GM23338 (cell line): Measurements from ENCODE around the gene TIMM17A. TPM values are rescaled to one million over a fixed set of nuclear protein-coding genes. Genes with fewer than 3 reads are reported as not detected.

Source experiments
- ATAC-seq: fragments of 200-7000 bp; cut with Tn5 transposase; 3 replicates; pipeline ENCODE4 v1.9.1; 2020
- DNase-seq: peaks from one replicate; pipeline ENCODE4 v3.0.0-alpha.2; 2015; ENCODE audit warnings: low spot score
- H2AFZ ChIP-seq: fragments of 200-600 bp; sonication (generic); 2 replicates; pipeline ENCODE4 v1.8.0; 2016; ENCODE audit warnings: antibody characterized with exemption, mild to moderate bottlenecking, moderate library complexity
- H3F3A ChIP-seq: fragments of 200-600 bp; sonication (generic); replicated peaks from 2 replicates; pipeline ENCODE4 v1.8.0; 2017; ENCODE audit warnings: antibody characterized with exemption, mixed run types, low read depth
- H3K27ac ChIP-seq: fragments of 200-600 bp; sonication (generic); 2 replicates; pipeline ENCODE4 v1.6.1; 2016; ENCODE audit warnings: low read depth
- H3K27me3 ChIP-seq: fragments of 200-600 bp; sonication (generic); 2 replicates; pipeline ENCODE4 v1.8.0; 2016; ENCODE audit warnings: mild to moderate bottlenecking, mixed run types, moderate library complexity; ENCODE audit not compliant: insufficient read depth
- H3K36me3 ChIP-seq: fragments of 200-600 bp; sonication (generic); 2 replicates; pipeline ENCODE4 v1.8.0; 2016; ENCODE audit warnings: mild to moderate bottlenecking; ENCODE audit not compliant: insufficient read depth
- H3K4me1 ChIP-seq: fragments of 200-600 bp; sonication (generic); 2 replicates; pipeline ENCODE4 v1.8.0; 2016; ENCODE audit warnings: mild to moderate bottlenecking, moderate library complexity; ENCODE audit not compliant: insufficient read depth
- H3K4me2 ChIP-seq: fragments of 200-600 bp; sonication (generic); 2 replicates; pipeline ENCODE4 v1.7.1; 2017; ENCODE audit warnings: mixed run types
- H3K4me3 ChIP-seq: fragments of 200-600 bp; sonication (generic); 2 replicates; pipeline ENCODE4 v1.6.1; 2016; ENCODE audit warnings: mixed run types
- H3K79me2 ChIP-seq: fragments of 200-600 bp; sonication (generic); replicated peaks from 2 replicates; pipeline ENCODE4 v1.8.0; 2017; ENCODE audit warnings: mild to moderate bottlenecking; ENCODE audit not compliant: insufficient read depth
- H3K9me2 ChIP-seq: fragments of 200-600 bp; sonication (generic); 2 replicates; pipeline ENCODE4 v1.8.0; 2017; ENCODE audit not compliant: insufficient read depth
- H4K20me1 ChIP-seq: fragments of 200-600 bp; sonication (generic); replicated peaks from 2 replicates; pipeline ENCODE4 v1.8.0; 2017; ENCODE audit warnings: mild to moderate bottlenecking; ENCODE audit not compliant: insufficient read depth
- H3K27ac Mint-ChIP-seq: 2 replicates; pipeline ENCODE4 v1.8.0; 2020; ENCODE audit warnings: inconsistent platforms, mild to moderate bottlenecking, moderate library complexity, mixed read lengths
- H3K27me3 Mint-ChIP-seq: 3 replicates; pipeline ENCODE4 v1.8.0; 2022; ENCODE audit warnings: low read depth, mild to moderate bottlenecking, moderate library complexity, mixed read lengths, inconsistent platforms; ENCODE audit not compliant: insufficient read depth, poor library complexity
- H3K36me3 Mint-ChIP-seq: 3 replicates; pipeline ENCODE4 v1.8.0; 2021; ENCODE audit warnings: low read depth, mild to moderate bottlenecking, inconsistent platforms, moderate library complexity, mixed read lengths
- H3K4me1 Mint-ChIP-seq: 3 replicates; pipeline ENCODE4 v1.8.0; 2020; ENCODE audit warnings: mild to moderate bottlenecking, inconsistent platforms, mixed read lengths
- H3K4me3 Mint-ChIP-seq: 3 replicates; pipeline ENCODE4 v1.8.0; 2021; ENCODE audit warnings: moderate library complexity, mild to moderate bottlenecking, inconsistent platforms, mixed read lengths
- H3K9me3 Mint-ChIP-seq: 3 replicates; pipeline ENCODE4 v1.8.0; 2020; ENCODE audit warnings: moderate library complexity, mild to moderate bottlenecking, inconsistent platforms, mixed read lengths
- CREB1 ChIP-seq: fragments of 250-450 bp; sonication (Bioruptor Pico); IDR thresholded peaks from 2 replicates; pipeline ENCODE4 v1.5.0; 2020; ENCODE audit warnings: low read depth, mild to moderate bottlenecking, moderate library complexity
- EZH2phosphoT487 ChIP-seq: fragments of 200-600 bp; sonication (generic); IDR thresholded peaks from one replicate; pipeline ENCODE4 v1.8.1; 2018; ENCODE audit warnings: antibody characterized with exemption; ENCODE audit not compliant: unreplicated experiment
- POLR2AphosphoS5 ChIP-seq: IDR thresholded peaks from 2 replicates; pipeline ENCODE4 v1.6.1; 2016; ENCODE audit warnings: antibody characterized with exemption, low read depth
- ZNF114 ChIP-seq: fragments of 250-450 bp; sonication (Bioruptor Pico); IDR thresholded peaks from 2 replicates; pipeline ENCODE4 v1.5.0; 2020; ENCODE audit warnings: mild to moderate bottlenecking, moderate library complexity
- ZNF331 ChIP-seq: fragments of 250-450 bp; sonication (Bioruptor Pico); IDR thresholded peaks from 2 replicates; pipeline ENCODE4 v1.5.0; 2020; ENCODE audit warnings: low read depth, mild to moderate bottlenecking, moderate library complexity
- polyA plus RNA-seq: library from polyadenylated mRNA; unstranded; fragments of >200 nt; fragmentation: Nextera tagmentation; extraction: Ambion mirVana; gene quantifications from 2 replicates; pipeline ENCODE4 v1.2.1, GENCODE V29; 2016
- total RNA-seq: library from RNA; depleted of rRNA; stranded (reverse); fragments of >200 nt; shearing (Covaris generic); gene quantifications from 2 replicates; pipeline ENCODE4 v1.2.3, GENCODE V29; 2014
- TF ChIP-seq, protein P1 (sequence below): IDR thresholded peaks from one replicate; pipeline ENCODE4 v1.6.1; 2018; ENCODE audit warnings: antibody characterized with exemption; ENCODE audit not compliant: unreplicated experiment
- TF ChIP-seq, protein P2 (sequence below): IDR thresholded peaks from 2 replicates; pipeline ENCODE4 v1.6.1; 2016; ENCODE audit warnings: antibody characterized with exemption
- TF ChIP-seq, protein P3 (sequence below): fragments of 250-450 bp; sonication (Bioruptor Pico); IDR thresholded peaks from 2 replicates; pipeline ENCODE4 v1.5.0; 2020; ENCODE audit warnings: mild to moderate bottlenecking, moderate library complexity

The TIMM17A gene
- total and polyA plus RNA-seq, 2 experiments from 2014 or later, result 38.5 to 60.0 TPM

GRCh38 chr1:201942129-201942495 lies 13.2 kb upstream of the TIMM17A start:
- peaks cover 4% of the 10 kb centered on the region; the same call in 1 of the 2 replicates for H3K4me1 ChIP-seq
- no peaks in the 10 kb centered on the region for H3K9me2 ChIP-seq
- no peaks in the 10 kb centered on the region for H3K36me3 ChIP-seq
- H3K27me3 ChIP-seq, result peaks cover 5% of the 10 kb centered on the region
- TF ChIP-seq, protein P1, sequence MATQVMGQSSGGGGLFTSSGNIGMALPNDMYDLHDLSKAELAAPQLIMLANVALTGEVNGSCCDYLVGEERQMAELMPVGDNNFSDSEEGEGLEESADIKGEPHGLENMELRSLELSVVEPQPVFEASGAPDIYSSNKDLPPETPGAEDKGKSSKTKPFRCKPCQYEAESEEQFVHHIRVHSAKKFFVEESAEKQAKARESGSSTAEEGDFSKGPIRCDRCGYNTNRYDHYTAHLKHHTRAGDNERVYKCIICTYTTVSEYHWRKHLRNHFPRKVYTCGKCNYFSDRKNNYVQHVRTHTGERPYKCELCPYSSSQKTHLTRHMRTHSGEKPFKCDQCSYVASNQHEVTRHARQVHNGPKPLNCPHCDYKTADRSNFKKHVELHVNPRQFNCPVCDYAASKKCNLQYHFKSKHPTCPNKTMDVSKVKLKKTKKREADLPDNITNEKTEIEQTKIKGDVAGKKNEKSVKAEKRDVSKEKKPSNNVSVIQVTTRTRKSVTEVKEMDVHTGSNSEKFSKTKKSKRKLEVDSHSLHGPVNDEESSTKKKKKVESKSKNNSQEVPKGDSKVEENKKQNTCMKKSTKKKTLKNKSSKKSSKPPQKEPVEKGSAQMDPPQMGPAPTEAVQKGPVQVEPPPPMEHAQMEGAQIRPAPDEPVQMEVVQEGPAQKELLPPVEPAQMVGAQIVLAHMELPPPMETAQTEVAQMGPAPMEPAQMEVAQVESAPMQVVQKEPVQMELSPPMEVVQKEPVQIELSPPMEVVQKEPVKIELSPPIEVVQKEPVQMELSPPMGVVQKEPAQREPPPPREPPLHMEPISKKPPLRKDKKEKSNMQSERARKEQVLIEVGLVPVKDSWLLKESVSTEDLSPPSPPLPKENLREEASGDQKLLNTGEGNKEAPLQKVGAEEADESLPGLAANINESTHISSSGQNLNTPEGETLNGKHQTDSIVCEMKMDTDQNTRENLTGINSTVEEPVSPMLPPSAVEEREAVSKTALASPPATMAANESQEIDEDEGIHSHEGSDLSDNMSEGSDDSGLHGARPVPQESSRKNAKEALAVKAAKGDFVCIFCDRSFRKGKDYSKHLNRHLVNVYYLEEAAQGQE, result peak; percentile 4
- no peak for TF ChIP-seq CREB1 (CRISPR knock-in tag)
- TF ChIP-seq, protein P2, sequence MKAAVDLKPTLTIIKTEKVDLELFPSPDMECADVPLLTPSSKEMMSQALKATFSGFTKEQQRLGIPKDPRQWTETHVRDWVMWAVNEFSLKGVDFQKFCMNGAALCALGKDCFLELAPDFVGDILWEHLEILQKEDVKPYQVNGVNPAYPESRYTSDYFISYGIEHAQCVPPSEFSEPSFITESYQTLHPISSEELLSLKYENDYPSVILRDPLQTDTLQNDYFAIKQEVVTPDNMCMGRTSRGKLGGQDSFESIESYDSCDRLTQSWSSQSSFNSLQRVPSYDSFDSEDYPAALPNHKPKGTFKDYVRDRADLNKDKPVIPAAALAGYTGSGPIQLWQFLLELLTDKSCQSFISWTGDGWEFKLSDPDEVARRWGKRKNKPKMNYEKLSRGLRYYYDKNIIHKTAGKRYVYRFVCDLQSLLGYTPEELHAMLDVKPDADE, result no peak
- DNase-seq (no peak), ATAC-seq (no peak)
- H3F3A ChIP-seq, result peaks cover 8% of the 10 kb centered on the region; the same call in 1 of the 2 replicates
- H3K4me3 ChIP-seq, result no peak overlapping the region
- peak overlapping the region; percentile 71; the same call in 1 of the 2 replicates for H3K27ac ChIP-seq
- Mint-ChIP-seq H3K9me3 (no peaks in the 10 kb centered on the region), H3K4me1 (peaks cover 33% of the 10 kb centered on the region), H3K27ac (peak overlapping the region; percentile 98), H3K36me3 (no peaks in the 10 kb centered on the region), H3K4me3 (peak overlapping the region; percentile 68), H3K27me3 (peaks cover 13% of the 10 kb centered on the region)
- H4K20me1 ChIP-seq, result no peaks in the 10 kb centered on the region
- H2AFZ ChIP-seq, result peak overlapping the region; percentile 43; the same call in 1 of the 2 replicates
- no peaks in the 10 kb centered on the region for H3K79me2 ChIP-seq
- peak overlapping the region; percentile 53; the same call in 1 of the 2 replicates for H3K4me2 ChIP-seq

GRCh38 chr1:201944002-201944401 lies 11.3 kb upstream of the TIMM17A start:
- Histone ChIP-seq H3K27me3 (peaks cover 18% of the 10 kb centered on the region), H3F3A (peaks cover 8% of the 10 kb centered on the region; the same call in 1 of the 2 replicates), H4K20me1 (no peaks in the 10 kb centered on the region), H3K4me3 (no peak overlapping the region), H3K36me3 (no peaks in the 10 kb centered on the region), H3K4me1 (peaks cover 4% of the 10 kb centered on the region; the same call in 1 of the 2 replicates), H3K27ac (no peak overlapping the region), H2AFZ (no peak overlapping the region), H3K79me2 (no peaks in the 10 kb centered on the region), H3K4me2 (no peak overlapping the region), H3K9me2 (no peaks in the 10 kb centered on the region)
- Mint-ChIP-seq H3K4me3 (no peak overlapping the region), H3K9me3 (no peaks in the 10 kb centered on the region), H3K27me3 (peaks cover 22% of the 10 kb centered on the region), H3K27ac (no peak overlapping the region), H3K36me3 (no peaks in the 10 kb centered on the region), H3K4me1 (peaks cover 35% of the 10 kb centered on the region)
- DNase-seq (no peak), ATAC-seq (no peak)
- TF ChIP-seq, protein P3, sequence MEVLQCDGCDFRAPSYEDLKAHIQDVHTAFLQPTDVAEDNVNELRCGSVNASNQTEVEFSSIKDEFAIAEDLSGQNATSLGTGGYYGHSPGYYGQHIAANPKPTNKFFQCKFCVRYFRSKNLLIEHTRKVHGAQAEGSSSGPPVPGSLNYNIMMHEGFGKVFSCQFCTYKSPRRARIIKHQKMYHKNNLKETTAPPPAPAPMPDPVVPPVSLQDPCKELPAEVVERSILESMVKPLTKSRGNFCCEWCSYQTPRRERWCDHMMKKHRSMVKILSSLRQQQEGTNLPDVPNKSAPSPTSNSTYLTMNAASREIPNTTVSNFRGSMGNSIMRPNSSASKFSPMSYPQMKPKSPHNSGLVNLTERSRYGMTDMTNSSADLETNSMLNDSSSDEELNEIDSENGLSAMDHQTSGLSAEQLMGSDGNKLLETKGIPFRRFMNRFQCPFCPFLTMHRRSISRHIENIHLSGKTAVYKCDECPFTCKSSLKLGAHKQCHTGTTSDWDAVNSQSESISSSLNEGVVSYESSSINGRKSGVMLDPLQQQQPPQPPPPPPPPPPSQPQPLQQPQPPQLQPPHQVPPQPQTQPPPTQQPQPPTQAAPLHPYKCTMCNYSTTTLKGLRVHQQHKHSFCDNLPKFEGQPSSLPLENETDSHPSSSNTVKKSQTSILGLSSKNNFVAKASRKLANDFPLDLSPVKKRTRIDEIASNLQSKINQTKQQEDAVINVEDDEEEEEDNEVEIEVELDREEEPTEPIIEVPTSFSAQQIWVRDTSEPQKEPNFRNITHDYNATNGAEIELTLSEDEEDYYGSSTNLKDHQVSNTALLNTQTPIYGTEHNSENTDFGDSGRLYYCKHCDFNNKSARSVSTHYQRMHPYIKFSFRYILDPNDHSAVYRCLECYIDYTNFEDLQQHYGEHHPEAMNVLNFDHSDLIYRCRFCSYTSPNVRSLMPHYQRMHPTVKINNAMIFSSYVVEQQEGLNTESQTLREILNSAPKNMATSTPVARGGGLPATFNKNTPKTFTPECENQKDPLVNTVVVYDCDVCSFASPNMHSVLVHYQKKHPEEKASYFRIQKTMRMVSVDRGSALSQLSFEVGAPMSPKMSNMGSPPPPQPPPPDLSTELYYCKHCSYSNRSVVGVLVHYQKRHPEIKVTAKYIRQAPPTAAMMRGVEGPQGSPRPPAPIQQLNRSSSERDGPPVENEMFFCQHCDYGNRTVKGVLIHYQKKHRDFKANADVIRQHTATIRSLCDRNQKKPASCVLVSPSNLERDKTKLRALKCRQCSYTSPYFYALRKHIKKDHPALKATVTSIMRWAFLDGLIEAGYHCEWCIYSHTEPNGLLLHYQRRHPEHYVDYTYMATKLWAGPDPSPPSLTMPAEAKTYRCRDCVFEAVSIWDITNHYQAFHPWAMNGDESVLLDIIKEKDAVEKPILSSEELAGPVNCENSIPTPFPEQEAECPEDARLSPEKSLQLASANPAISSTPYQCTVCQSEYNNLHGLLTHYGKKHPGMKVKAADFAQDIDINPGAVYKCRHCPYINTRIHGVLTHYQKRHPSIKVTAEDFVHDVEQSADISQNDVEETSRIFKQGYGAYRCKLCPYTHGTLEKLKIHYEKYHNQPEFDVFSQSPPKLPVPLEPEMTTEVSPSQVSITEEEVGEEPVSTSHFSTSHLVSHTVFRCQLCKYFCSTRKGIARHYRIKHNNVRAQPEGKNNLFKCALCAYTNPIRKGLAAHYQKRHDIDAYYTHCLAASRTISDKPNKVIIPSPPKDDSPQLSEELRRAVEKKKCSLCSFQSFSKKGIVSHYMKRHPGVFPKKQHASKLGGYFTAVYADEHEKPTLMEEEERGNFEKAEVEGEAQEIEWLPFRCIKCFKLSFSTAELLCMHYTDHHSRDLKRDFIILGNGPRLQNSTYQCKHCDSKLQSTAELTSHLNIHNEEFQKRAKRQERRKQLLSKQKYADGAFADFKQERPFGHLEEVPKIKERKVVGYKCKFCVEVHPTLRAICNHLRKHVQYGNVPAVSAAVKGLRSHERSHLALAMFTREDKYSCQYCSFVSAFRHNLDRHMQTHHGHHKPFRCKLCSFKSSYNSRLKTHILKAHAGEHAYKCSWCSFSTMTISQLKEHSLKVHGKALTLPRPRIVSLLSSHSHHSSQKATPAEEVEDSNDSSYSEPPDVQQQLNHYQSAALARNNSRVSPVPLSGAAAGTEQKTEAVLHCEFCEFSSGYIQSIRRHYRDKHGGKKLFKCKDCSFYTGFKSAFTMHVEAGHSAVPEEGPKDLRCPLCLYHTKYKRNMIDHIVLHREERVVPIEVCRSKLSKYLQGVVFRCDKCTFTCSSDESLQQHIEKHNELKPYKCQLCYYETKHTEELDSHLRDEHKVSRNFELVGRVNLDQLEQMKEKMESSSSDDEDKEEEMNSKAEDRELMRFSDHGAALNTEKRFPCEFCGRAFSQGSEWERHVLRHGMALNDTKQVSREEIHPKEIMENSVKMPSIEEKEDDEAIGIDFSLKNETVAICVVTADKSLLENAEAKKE (CRISPR knock-in tag), result no peak
- TF ChIP-seq CREB1 (CRISPR knock-in tag) (no peak), POLR2AphosphoS5 (no peak), ZNF114 (CRISPR knock-in tag) (no peak), EZH2phosphoT487 (no peak), ZNF331 (CRISPR knock-in tag) (no peak)
- TF ChIP-seq, protein P2, result no peak
